T-helper 22 cell (primary cell): ENCODE results near the gene RBMS1.
"Not testable (repeated sequence)": the region's sequence is repeated elsewhere in the genome, so short reads cannot be mapped to it uniquely, and the experiment has no call there.

Experiments
- DNase-seq: peaks from one replicate; pipeline ENCODE4 v3.0.0-alpha.2; 2020; ENCODE audit warnings: low read depth

Gene RBMS1

DNA sequence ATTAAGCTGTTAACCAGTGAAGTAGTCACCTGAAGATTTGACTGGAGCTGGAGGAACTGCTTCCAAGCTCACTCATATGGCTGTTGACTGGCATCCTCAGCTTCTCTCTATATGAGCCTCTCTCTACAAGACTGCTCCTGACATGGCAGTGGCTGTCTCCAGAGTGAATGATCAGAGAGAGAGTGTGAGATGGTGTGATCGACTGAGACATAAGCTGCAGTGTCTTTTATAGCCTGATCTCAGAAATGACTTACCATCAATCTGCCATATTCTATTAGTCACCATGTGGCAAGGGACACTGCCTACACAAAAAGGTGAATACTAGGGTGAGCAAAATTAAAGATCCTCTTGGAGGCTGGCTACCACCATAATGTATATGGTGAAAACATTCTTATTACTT lies 7.8 kb upstream of the RBMS1 start:
- DNase-seq = no peak

- DNase-seq = no peak
These were observed 6.3 kb upstream of the RBMS1 start for GRCh38 chr2:160499865-160500264.

GRCh38 chr2:160498137-160498536 lies 4.5 kb upstream of the RBMS1 start:
- no peak for DNase-seq

GRCh38 chr2:160494201-160494644 lies 616 bp upstream of the RBMS1 start:
- DNase-seq = no peak

- peak; percentile 51 for DNase-seq
These were observed 993 bp downstream of the RBMS1 start for GRCh38 chr2:160492401-160493226.

- DNase-seq = no peak
These were observed 1.7 kb downstream of the RBMS1 start for GRCh38 chr2:160491911-160492371.

- no peak for DNase-seq
These were observed 2.6 kb downstream of the RBMS1 start for GRCh38 chr2:160490733-160491685.

DNA sequence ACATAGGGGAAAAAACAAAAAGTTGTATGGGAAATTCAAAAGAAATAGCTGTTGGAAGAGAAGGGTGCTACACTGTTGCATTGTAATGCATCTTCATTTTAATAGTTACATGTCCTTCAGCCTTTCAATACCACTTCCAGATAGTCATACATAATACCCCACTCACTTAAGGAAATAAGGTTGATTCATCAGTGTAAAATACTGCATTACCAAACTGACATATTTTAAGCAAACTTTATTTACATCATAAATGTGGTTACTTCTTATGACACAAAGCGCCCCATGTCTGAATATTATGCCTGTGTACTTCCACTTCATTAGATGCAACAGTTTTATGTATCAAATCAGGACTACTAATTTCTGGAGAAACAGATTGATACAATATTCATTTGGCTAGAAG lies 4.5 kb downstream of the RBMS1 start:
- DNase-seq = no peak

DNA sequence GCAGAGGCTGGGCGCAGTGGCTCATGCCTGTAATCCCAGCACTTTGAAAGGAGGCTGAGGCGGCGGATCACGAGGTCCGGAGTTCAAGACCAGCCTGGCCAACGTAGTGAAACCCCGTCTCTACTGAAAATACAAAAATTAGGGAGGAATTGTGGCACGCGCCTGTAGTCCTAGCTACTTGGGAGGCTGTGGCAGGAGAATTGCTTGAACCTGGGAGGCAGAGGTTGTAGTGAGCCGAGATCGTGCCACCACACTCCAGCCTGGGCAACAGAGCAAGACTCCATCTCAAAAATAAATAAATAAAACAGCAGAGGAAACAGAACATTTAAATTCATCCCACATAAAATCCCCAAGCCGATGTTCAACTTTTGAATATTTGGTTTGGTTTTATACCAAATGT lies 5.3 kb downstream of the RBMS1 start:
- DNase-seq = not testable (repeated sequence)

GRCh38 chr2:160486341-160486740 lies 7.3 kb downstream of the RBMS1 start:
- DNase-seq = no peak

DNA sequence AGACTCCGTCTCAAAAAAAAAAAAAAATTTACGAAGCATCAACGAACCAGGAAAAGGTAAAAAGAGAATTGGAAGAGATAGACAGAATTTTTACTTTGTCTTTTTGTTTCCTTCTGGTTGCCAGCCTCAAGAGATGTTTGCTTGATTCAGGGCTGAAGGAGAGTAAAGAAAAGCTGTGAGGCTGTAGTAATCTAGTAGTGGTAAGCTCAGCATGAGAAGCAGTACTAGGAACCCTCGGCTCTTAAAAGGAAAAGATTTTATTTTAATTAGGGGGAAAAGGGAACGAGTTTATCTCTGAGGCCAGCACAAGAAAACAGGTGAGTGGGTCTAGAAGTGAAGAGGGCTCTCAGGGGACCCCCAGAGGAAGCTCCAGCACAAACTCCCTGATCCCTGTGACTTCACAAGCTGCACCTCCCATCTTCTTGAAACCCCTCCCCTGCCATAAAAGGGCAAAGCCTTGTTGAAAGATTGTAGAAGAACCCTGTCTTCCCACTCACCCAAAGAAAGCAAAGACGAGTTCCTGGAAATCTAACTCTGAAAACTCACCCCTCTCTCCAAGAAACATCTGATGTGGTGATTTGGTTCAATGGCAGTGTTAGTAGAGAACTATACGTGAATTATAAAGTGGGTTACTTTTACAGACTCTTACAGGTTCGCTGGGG lies 8.6 kb downstream of the RBMS1 start:
- peak; percentile 4 for DNase-seq

GRCh38 chr2:160482673-160483072 lies 10.9 kb downstream of the RBMS1 start:
- DNase-seq = peak; percentile 30

GRCh38 chr2:160479269-160479668 lies 14.3 kb downstream of the RBMS1 start:
- DNase-seq = no peak

DNA sequence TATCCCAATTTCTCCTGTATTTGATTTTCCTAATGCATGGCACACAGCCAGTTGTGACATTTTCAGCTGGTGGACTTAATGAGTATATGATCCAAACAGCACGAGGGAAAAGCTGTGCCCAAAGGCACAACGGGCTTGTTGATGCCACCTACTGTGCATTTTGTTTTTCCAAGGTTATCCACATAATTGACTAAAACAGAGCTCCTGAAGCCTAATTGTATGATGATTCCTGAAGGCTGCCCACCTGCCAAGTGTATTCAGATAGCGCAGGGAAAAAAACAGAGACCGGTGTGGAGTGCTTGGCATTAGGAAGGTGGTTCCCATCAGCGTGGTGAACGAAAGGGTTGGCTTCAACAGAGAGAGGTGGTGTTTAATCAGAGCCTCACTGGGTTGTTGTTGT lies 14.9 kb downstream of the RBMS1 start:
- no peak for DNase-seq

DNA sequence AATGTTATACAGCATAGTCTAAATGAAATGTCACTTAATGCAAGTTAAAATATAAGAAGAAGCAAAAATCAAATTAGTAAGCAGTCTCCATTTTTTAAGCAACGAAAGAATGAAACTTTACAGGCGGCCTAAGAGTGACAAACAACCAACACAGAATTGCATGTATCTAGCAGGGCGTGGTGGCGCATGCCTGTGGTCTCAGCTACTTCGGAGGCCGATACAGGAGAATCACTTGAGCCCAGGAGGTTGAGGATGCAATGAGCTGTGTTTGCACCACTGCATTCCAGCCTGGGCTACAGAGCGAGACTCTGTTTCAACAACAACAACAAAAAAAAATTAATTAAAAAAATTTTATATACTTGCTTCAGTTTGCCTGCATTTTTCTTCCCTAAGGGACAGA lies 16.6 kb downstream of the RBMS1 start:
- no peak for DNase-seq

GRCh38 chr2:160474891-160475787 lies 18.5 kb downstream of the RBMS1 start:
- DNase-seq = no peak

DNA sequence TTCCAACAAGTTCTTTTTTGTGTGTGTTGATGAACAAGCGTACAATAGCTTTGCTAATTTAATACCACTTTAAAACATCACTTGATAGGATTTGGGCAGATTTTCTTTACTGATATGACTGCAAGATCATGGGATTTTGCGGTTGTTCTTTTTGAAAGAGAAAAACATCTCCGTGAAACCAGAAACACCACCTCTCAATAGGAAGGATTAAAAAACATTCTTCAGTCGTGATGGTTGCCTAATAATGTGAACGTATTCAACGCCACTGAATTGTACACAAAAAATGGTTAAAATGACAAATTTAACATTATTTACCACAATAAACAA lies 19.3 kb downstream of the RBMS1 start:
- no peak for DNase-seq

- DNase-seq = no peak
These were observed 19.9 kb downstream of the RBMS1 start for GRCh38 chr2:160473468-160474318.

GRCh38 chr2:160472839-160473251 lies 20.8 kb downstream of the RBMS1 start:
- DNase-seq = no peak

GRCh38 chr2:160471950-160472349 lies 21.7 kb downstream of the RBMS1 start:
- no peak for DNase-seq
